Measurements from ENCODE around the gene HS3ST1.

Gene HS3ST1

DNA sequence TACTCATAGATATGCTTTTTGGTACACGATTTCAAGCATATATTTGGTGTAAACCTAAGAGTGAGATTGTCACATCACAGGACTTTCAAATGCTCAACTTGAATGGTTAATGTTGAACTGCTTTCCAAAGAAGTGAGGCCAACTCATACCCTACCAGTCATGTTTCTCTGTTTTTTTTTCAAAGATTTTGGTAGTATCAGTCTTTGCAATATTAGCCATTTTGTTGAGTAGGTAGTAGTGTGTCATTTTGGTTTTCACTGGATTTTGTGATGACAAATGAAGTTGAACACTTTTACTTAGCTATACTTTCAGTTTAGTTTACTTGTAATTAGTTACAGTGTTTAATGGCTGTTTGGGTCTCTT is 12.5 kb upstream of the HS3ST1 start:
- no peaks in the 10 kb centered on the region for H3K27me3 ChIP-seq (ENCODE audit: insufficient read depth, poor library complexity, severe bottlenecking)
- no peak overlapping the region for H3K4me3 ChIP-seq (ENCODE audit: severe bottlenecking)
- H3K36me3 ChIP-seq (ENCODE audit: low read depth), result no peaks in the 10 kb centered on the region
- no peak for DNase-seq (ENCODE audit: low spot score)
- H3K9me3 ChIP-seq (ENCODE audit: severe bottlenecking), result no peaks in the 10 kb centered on the region
- no peak overlapping the region for H3K27ac ChIP-seq (ENCODE audit: poor library complexity, severe bottlenecking)
- H3K4me1 ChIP-seq (ENCODE audit: insufficient read depth, poor library complexity, severe bottlenecking), result no peaks in the 10 kb centered on the region
- ATAC-seq (ENCODE audit: low read depth), result no peak
- TF ChIP-seq CTCF (IDR thresholded peaks at IDR 0.05; ENCODE audit: poor library complexity, severe bottlenecking), result no peak

- Histone ChIP-seq H3K27ac (ENCODE audit: poor library complexity, severe bottlenecking) (no peak overlapping the region), H3K36me3 (ENCODE audit: low read depth) (no peaks in the 10 kb centered on the region), H3K4me1 (ENCODE audit: insufficient read depth, poor library complexity, severe bottlenecking) (no peaks in the 10 kb centered on the region), H3K9me3 (ENCODE audit: severe bottlenecking) (no peaks in the 10 kb centered on the region), H3K4me3 (ENCODE audit: severe bottlenecking) (no peak overlapping the region), H3K27me3 (ENCODE audit: insufficient read depth, poor library complexity, severe bottlenecking) (no peaks in the 10 kb centered on the region)
- no peak; the same call in 2 of the 3 replicates for ATAC-seq (ENCODE audit: low read depth)
- DNase-seq (ENCODE audit: low spot score), result no peak
- TF ChIP-seq CTCF (IDR thresholded peaks at IDR 0.05; ENCODE audit: poor library complexity, severe bottlenecking), result no peak
Measured at GRCh38 chr4:11440481-11441193, 11.9 kb upstream of the HS3ST1 start.

- no peak for TF ChIP-seq CTCF (IDR thresholded peaks at IDR 0.05; ENCODE audit: poor library complexity, severe bottlenecking)
- no peak for ATAC-seq (ENCODE audit: low read depth)
Measured at GRCh38 chr4:11439836-11440235, 11.1 kb upstream of the HS3ST1 start.

GRCh38 chr4:11438647-11439046 is 10.0 kb upstream of the HS3ST1 start:
- H3K9me3 ChIP-seq (ENCODE audit: severe bottlenecking), result no peaks in the 10 kb centered on the region
- ATAC-seq (ENCODE audit: low read depth), result no peak
- no peaks in the 10 kb centered on the region for H3K4me1 ChIP-seq (ENCODE audit: insufficient read depth, poor library complexity, severe bottlenecking)
- TF ChIP-seq CTCF (IDR thresholded peaks at IDR 0.05; ENCODE audit: poor library complexity, severe bottlenecking), result no peak
- no peak overlapping the region for H3K4me3 ChIP-seq (ENCODE audit: severe bottlenecking)
- 0 out of 2 replicates have a peak, but pooled peaks cover 3% of the 10 kb centered on the region for H3K36me3 ChIP-seq (ENCODE audit: low read depth)
- no peak overlapping the region for H3K27ac ChIP-seq (ENCODE audit: poor library complexity, severe bottlenecking)
- no peaks in the 10 kb centered on the region for H3K27me3 ChIP-seq (ENCODE audit: insufficient read depth, poor library complexity, severe bottlenecking)
- no peak for DNase-seq (ENCODE audit: low spot score)

More at GRCh38 chr4:11439836-11440235, 11.1 kb upstream of the HS3ST1 start:
- no peak for DNase-seq (ENCODE audit: low spot score)
- no peaks in the 10 kb centered on the region for H3K9me3 ChIP-seq (ENCODE audit: severe bottlenecking)
- 0 out of 2 replicates have a peak, but pooled peaks cover under 1% of the 10 kb centered on the region for H3K36me3 ChIP-seq (ENCODE audit: low read depth)
- no peaks in the 10 kb centered on the region for H3K4me1 ChIP-seq (ENCODE audit: insufficient read depth, poor library complexity, severe bottlenecking)
- no peak overlapping the region for H3K27ac ChIP-seq (ENCODE audit: poor library complexity, severe bottlenecking)
- H3K27me3 ChIP-seq (ENCODE audit: insufficient read depth, poor library complexity, severe bottlenecking), result no peaks in the 10 kb centered on the region
- no peak overlapping the region for H3K4me3 ChIP-seq (ENCODE audit: severe bottlenecking)

GRCh38 chr4:11436673-11437072 is 8.0 kb upstream of the HS3ST1 start:
- no peak for TF ChIP-seq CTCF (IDR thresholded peaks at IDR 0.05; ENCODE audit: poor library complexity, severe bottlenecking)
- DNase-seq (ENCODE audit: low spot score) (no peak), ATAC-seq (ENCODE audit: low read depth) (no peak)
- no peaks in the 10 kb centered on the region for H3K9me3 ChIP-seq (ENCODE audit: severe bottlenecking)
- H3K4me1 ChIP-seq (ENCODE audit: insufficient read depth, poor library complexity, severe bottlenecking), result no peaks in the 10 kb centered on the region
- H3K27me3 ChIP-seq (ENCODE audit: insufficient read depth, poor library complexity, severe bottlenecking), result no peaks in the 10 kb centered on the region
- H3K36me3 ChIP-seq (ENCODE audit: low read depth), result 0 out of 2 replicates have a peak, but pooled peaks cover 3% of the 10 kb centered on the region
- no peak overlapping the region for H3K4me3 ChIP-seq (ENCODE audit: severe bottlenecking)
- H3K27ac ChIP-seq (ENCODE audit: poor library complexity, severe bottlenecking), result no peak overlapping the region
